ENCODE results near the gene TMEM215. TPM values are rescaled to one million over a fixed set of nuclear protein-coding genes. Genes with fewer than 3 reads are reported as not detected.

TMEM215 gene
- total RNA-seq, 1 donor from 2014 or later = not detected

DNA sequence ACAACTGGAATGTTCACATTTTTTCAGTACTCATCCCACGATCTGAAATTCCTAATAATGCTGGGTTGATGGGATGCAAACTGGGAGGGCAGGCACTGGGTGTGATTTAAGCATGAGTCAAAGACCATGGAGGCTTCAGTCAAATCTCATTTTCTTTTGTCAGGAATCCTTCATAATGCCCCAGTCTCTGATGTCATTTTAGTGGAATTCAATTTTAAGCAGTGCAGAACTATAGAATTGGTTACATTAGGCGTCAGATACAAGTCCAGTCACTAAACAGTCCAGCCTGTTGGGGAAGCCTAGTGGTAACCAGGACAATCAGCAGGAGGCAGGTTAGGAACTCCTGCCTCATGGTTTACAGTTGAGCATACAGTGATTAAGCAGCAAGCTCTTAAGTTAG, 41.0 kb upstream of the TMEM215 start:
- H3K27ac Mint-ChIP-seq = no peak overlapping the region
- TF ChIP-seq, protein P1, sequence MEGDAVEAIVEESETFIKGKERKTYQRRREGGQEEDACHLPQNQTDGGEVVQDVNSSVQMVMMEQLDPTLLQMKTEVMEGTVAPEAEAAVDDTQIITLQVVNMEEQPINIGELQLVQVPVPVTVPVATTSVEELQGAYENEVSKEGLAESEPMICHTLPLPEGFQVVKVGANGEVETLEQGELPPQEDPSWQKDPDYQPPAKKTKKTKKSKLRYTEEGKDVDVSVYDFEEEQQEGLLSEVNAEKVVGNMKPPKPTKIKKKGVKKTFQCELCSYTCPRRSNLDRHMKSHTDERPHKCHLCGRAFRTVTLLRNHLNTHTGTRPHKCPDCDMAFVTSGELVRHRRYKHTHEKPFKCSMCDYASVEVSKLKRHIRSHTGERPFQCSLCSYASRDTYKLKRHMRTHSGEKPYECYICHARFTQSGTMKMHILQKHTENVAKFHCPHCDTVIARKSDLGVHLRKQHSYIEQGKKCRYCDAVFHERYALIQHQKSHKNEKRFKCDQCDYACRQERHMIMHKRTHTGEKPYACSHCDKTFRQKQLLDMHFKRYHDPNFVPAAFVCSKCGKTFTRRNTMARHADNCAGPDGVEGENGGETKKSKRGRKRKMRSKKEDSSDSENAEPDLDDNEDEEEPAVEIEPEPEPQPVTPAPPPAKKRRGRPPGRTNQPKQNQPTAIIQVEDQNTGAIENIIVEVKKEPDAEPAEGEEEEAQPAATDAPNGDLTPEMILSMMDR (IDR thresholded peaks at IDR 0.05; ENCODE audit: unreplicated experiment) = no peak
- H3K27me3 Mint-ChIP-seq = peaks cover 9% of the 10 kb centered on the region
- no peaks in the 10 kb centered on the region for H3K4me1 Mint-ChIP-seq (ENCODE audit: low read depth)
- H3K36me3 Mint-ChIP-seq (ENCODE audit: insufficient read depth) = no peaks in the 10 kb centered on the region
- H3K9me3 Mint-ChIP-seq (ENCODE audit: low read depth) = peaks cover 3% of the 10 kb centered on the region
- DNase-seq (ENCODE audit: low spot score, unreplicated experiment) = no peak
- H3K4me3 Mint-ChIP-seq (ENCODE audit: low read depth) = no peak overlapping the region

DNA sequence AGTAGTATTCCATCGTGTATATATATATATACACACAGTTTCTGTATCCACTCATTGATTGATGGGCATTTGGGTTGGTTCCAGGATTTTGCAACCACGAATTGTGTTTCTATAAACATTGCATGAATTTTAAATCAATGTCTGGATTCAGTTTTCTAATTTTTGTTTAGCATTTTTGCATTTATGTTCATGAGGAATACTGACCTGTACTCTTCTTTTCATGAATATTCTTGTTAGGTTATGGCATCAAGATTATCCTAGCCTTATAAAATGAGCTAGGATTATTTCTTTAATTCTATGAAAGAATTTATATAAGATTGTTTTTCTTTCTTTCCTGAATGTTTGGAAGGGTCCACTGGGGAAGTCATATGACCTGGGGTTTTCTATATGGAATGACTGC, 35.3 kb upstream of the TMEM215 start:
- H3K27me3 Mint-ChIP-seq = peaks cover 9% of the 10 kb centered on the region
- no peak overlapping the region for H3K27ac Mint-ChIP-seq
- no peaks in the 10 kb centered on the region for H3K4me1 Mint-ChIP-seq (ENCODE audit: low read depth)
- H3K9me3 Mint-ChIP-seq (ENCODE audit: low read depth) = peaks cover 3% of the 10 kb centered on the region
- H3K4me3 Mint-ChIP-seq (ENCODE audit: low read depth) = no peak overlapping the region
- H3K36me3 Mint-ChIP-seq (ENCODE audit: insufficient read depth) = no peaks in the 10 kb centered on the region
- DNase-seq (ENCODE audit: low spot score, unreplicated experiment) = no peak
- TF ChIP-seq, protein P1 (IDR thresholded peaks at IDR 0.05; ENCODE audit: unreplicated experiment) = no peak

DNA sequence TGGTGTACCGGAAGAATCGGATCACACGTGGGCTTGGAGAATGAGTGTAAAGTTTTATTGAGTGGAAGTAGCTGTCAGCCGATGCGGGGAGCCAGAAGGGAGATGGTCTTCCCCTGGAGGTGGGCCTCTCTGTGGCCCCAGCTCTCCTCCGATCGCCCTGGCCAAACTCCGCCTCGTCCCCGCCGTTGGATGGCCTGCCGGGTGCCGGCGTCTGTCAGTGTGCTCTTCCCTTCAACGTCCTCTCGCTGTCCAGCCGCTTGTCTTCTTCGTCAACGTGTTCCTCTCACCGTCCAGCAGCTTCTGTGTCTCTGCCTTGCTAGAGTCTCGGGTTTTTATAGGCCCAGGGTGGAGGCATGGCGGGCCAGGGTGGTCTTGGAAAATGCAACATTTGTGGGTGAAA, 27.6 kb upstream of the TMEM215 start:
- Mint-ChIP-seq H3K9me3 (ENCODE audit: low read depth) (no peaks in the 10 kb centered on the region), H3K36me3 (ENCODE audit: insufficient read depth) (no peaks in the 10 kb centered on the region), H3K4me3 (ENCODE audit: low read depth) (no peak overlapping the region), H3K27ac (no peak overlapping the region), H3K4me1 (ENCODE audit: low read depth) (no peaks in the 10 kb centered on the region), H3K27me3 (peaks cover 2% of the 10 kb centered on the region)
- TF ChIP-seq, protein P1 (IDR thresholded peaks at IDR 0.05; ENCODE audit: unreplicated experiment) = no peak
- no peak for DNase-seq (ENCODE audit: low spot score, unreplicated experiment)

DNA sequence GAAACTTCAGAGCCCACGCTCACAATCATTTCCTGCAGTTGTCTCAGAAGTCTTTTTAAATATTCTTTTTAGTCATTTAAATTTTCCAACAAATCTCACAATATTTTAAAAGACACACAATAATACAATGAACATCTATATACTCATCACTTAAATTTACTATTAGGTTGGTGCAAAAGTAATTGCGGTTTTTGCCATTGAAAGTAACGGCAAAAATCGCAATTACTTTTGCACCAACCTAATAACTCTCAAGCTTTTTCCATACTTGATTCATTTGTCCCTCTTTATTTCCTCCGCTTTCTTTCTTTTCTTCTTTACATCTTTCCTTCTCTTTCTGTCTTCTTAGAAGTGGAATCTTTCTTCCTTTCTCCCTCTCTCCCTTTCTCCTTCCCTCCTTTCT, 19.2 kb upstream of the TMEM215 start:
- Mint-ChIP-seq H3K4me1 (ENCODE audit: low read depth) (no peaks in the 10 kb centered on the region), H3K27ac (no peak overlapping the region), H3K27me3 (peaks cover 43% of the 10 kb centered on the region), H3K9me3 (ENCODE audit: low read depth) (no peaks in the 10 kb centered on the region), H3K36me3 (ENCODE audit: insufficient read depth) (no peaks in the 10 kb centered on the region), H3K4me3 (ENCODE audit: low read depth) (no peak overlapping the region)
- TF ChIP-seq, protein P1 (IDR thresholded peaks at IDR 0.05; ENCODE audit: unreplicated experiment) = no peak
- DNase-seq (ENCODE audit: low spot score, unreplicated experiment) = no peak

DNA sequence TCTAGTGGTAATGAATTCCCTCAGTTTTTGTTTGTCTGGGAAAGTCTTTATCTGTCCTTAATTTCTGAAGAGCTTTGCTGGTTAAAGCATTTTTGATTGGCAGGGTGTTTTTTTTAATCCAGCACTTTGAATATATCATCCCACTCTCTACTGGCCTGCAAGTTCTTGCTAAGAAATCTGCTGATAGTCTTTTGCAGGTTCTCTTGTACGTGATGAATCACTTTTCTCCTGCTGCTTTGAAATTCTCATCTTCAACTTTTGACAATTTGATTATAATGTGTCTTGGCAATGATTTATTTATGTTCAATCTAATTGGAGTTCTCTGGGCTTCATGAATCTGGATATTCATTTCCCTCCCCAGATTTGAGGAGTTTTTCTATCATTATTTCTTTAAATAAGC, 8.1 kb upstream of the TMEM215 start:
- TF ChIP-seq, protein P1 (IDR thresholded peaks at IDR 0.05; ENCODE audit: unreplicated experiment) = no peak
- Mint-ChIP-seq H3K27ac (no peak overlapping the region), H3K4me3 (ENCODE audit: low read depth) (no peak overlapping the region), H3K4me1 (ENCODE audit: low read depth) (no peaks in the 10 kb centered on the region), H3K27me3 (peaks cover 50% of the 10 kb centered on the region), H3K9me3 (ENCODE audit: low read depth) (peaks cover 19% of the 10 kb centered on the region), H3K36me3 (ENCODE audit: insufficient read depth) (no peaks in the 10 kb centered on the region)
- no peak for DNase-seq (ENCODE audit: low spot score, unreplicated experiment)

Data from progenitor cell of endocrine pancreas (in vitro differentiated cells).